A549 (cell line): ENCODE data around the gene TRO. TPM values are rescaled to one million over a fixed set of nuclear protein-coding genes. Genes with fewer than 3 reads are reported as not detected.
A peak's percentile ranks its signal among the peaks of the same experiment; 100 is the strongest.

Source experiments
- ATAC-seq, 2 experiments: fragments of 200-7000 bp in 1 of 2; fragments of >200 bp in 1 of 2; cut with Nextera tagmentation in 1 of 2; cut with Tn5 transposase in 1 of 2; 3 replicates each; pipeline versions ENCODE4 v1.8.0 to v1.9.1; 2018 to 2020; ENCODE audit warnings: mild to moderate bottlenecking in 1 of 2, moderate library complexity in 1 of 2
- CTCF ChIA-PET: fragments of 300-600 bp; sonication (Branson Sonifier 250); formaldehyde crosslinking; extraction: SDS; loops from one replicate; lab custom pipeline; 2021; ENCODE audit warnings: antibody characterized with exemption, inconsistent platforms; lab: Yijun Ruan, JAX
- POLR2A ChIA-PET: fragments of 350-600 bp; formaldehyde crosslinking; extraction: SDS; loops from one replicate; lab custom pipeline; 2021; ENCODE audit warnings: antibody characterized with exemption, inconsistent platforms; lab: Yijun Ruan, JAX
- DNase-seq, 2 experiments: peaks; one replicate each; pipeline versions ENCODE4 v3.0.0 to v3.0.0-alpha.2; 2011 to 2016; ENCODE audit warnings: low read depth in 1 of 2, low spot score in 1 of 2
- FAIRE-seq: peaks from 2 replicates; lab custom pipeline; 2011; peaks lifted over from hg19 to GRCh38; lab: Jason Lieb, UNC
- H3K27ac ChIP-seq, 2 experiments: fragments of >200 bp; sonication (Bioruptor Twin); formaldehyde crosslinking; 3 replicates each; pipeline ENCODE4 v1.5.1; 2016 to 2017
- H3K4me1 ChIP-seq: fragments of >200 bp; sonication (Bioruptor Twin); formaldehyde crosslinking; 3 replicates; pipeline ENCODE4 v1.6.1; 2016
- H3K4me2 ChIP-seq: fragments of >200 bp; sonication (Bioruptor Twin); formaldehyde crosslinking; 3 replicates; pipeline ENCODE4 v1.6.1; 2016
- H3K4me3 ChIP-seq: fragments of >200 bp; sonication (Bioruptor Twin); formaldehyde crosslinking; 3 replicates; pipeline ENCODE4 v1.5.1; 2016
- H3K9me3 ChIP-seq: fragments of >200 bp; sonication (Bioruptor Twin); formaldehyde crosslinking; 3 replicates; pipeline ENCODE4 v1.6.1; 2016
- BCL3 ChIP-seq: fragments of >200 bp; sonication (Bioruptor Twin); formaldehyde crosslinking; IDR thresholded peaks from 3 replicates; pipeline ENCODE4 v1.6.1; 2016
- CEBPB ChIP-seq, 2 experiments: fragments of >200 bp in 1 of 2; sonication (Bioruptor Twin) in 1 of 2; formaldehyde crosslinking in 1 of 2; IDR thresholded peaks; 2 replicates each; pipeline ENCODE4 v1.6.1; 2012 to 2016
- CTCF ChIP-seq: fragments of >200 bp; sonication (Bioruptor Twin); formaldehyde crosslinking; IDR thresholded peaks from 3 replicates; pipeline ENCODE4 v1.5.1; 2016
- FOSL2 ChIP-seq, 2 experiments: fragments of 450-650 bp in 1 of 2; fragments of >200 bp in 1 of 2; sonication (Bioruptor Twin) in 1 of 2; formaldehyde crosslinking; IDR thresholded peaks; 2 replicates each; pipeline versions ENCODE4 v1.5.0 to v1.6.1; 2016 to 2020; ENCODE audit warnings: mild to moderate bottlenecking in 1 of 2, moderate library complexity in 1 of 2
- HES2 ChIP-seq: fragments of >200 bp; sonication (Bioruptor Twin); formaldehyde crosslinking; IDR thresholded peaks from 2 replicates; pipeline ENCODE4 v1.6.1; 2016
- JUN ChIP-seq, 2 experiments: fragments of >200 bp; sonication (Bioruptor Twin); formaldehyde crosslinking; IDR thresholded peaks; 2 replicates in 1 of 2; 3 replicates in 1 of 2; pipeline ENCODE4 v1.6.1; 2016 to 2017
- JUNB ChIP-seq: fragments of >200 bp; sonication (Bioruptor Twin); formaldehyde crosslinking; IDR thresholded peaks from 2 replicates; pipeline ENCODE4 v1.6.1; 2016
- MYC ChIP-seq: IDR thresholded peaks from 2 replicates; pipeline ENCODE4 v1.6.1; 2012; ENCODE audit warnings: mild to moderate bottlenecking, inconsistent platforms, low read length, improper control_type of control experiment, borderline replicate concordance
- POLR2A ChIP-seq: IDR thresholded peaks from 2 replicates; pipeline ENCODE4 v1.6.1; 2012; ENCODE audit warnings: mild to moderate bottlenecking, low read length
- RNF2 ChIP-seq: fragments of 200-600 bp; sonication (generic); IDR thresholded peaks from 2 replicates; pipeline ENCODE4 v1.6.1; 2016; ENCODE audit warnings: low read depth, mild to moderate bottlenecking, antibody characterized with exemption, moderate library complexity, borderline replicate concordance
- TP53 ChIP-seq: fragments of 250-450 bp; sonication (Bioruptor Pico); IDR thresholded peaks from 2 replicates; pipeline ENCODE4 v1.5.0; 2021; ENCODE audit warnings: mild to moderate bottlenecking, moderate library complexity
- ZC3H11A ChIP-seq: fragments of 450-650 bp; IDR thresholded peaks from 2 replicates; pipeline ENCODE4 v1.6.1; 2014; ENCODE audit warnings: antibody characterized with exemption, mild to moderate bottlenecking
- ZFP36 ChIP-seq: fragments of 450-650 bp; IDR thresholded peaks from 2 replicates; pipeline ENCODE4 v1.6.1; 2014; ENCODE audit warnings: borderline replicate concordance; ENCODE audit not compliant: partially characterized antibody
- ZSCAN20 ChIP-seq: fragments of 250-450 bp; sonication (Bioruptor Pico); IDR thresholded peaks from 2 replicates; pipeline ENCODE4 v1.8.0; 2022; ENCODE audit warnings: mild to moderate bottlenecking, moderate library complexity
- polyA plus RNA-seq, 4 experiments: library from polyadenylated mRNA; depleted of rRNA in 3 of 4; stranded (reverse); fragments of >200 nt; fragmentation: RNase III in 1 of 4; extraction: RNeasy Plus Mini Kit Qiagen cat#74134 plus additional on column Dnase treatment in 1 of 4; gene quantifications; 2 replicates in 3 of 4; 3 replicates in 1 of 4; pipeline ENCODE4 v1.2.3, GENCODE V29; 2011 to 2017
- TF ChIP-seq, protein P1 (sequence below): IDR thresholded peaks from 2 replicates; pipeline ENCODE4 v1.6.1; 2012
- TF ChIP-seq, protein P2 (sequence below): fragments of 200-600 bp; sonication (generic); IDR thresholded peaks from 2 replicates; pipeline ENCODE4 v1.6.1; 2016; ENCODE audit warnings: antibody characterized with exemption, mild to moderate bottlenecking, moderate library complexity
- TF ChIP-seq, protein P3 (sequence below): IDR thresholded peaks from 2 replicates; pipeline ENCODE4 v1.6.1; 2012
- TF ChIP-seq, protein P4 (sequence below): fragments of 450-650 bp; IDR thresholded peaks from 2 replicates; pipeline ENCODE4 v1.6.1; 2014; ENCODE audit warnings: antibody characterized with exemption

TRO gene
- polyA plus RNA-seq, 2 of the 4 experiments (the other 2 are of a cell fraction), result 1.4 TPM

DNA sequence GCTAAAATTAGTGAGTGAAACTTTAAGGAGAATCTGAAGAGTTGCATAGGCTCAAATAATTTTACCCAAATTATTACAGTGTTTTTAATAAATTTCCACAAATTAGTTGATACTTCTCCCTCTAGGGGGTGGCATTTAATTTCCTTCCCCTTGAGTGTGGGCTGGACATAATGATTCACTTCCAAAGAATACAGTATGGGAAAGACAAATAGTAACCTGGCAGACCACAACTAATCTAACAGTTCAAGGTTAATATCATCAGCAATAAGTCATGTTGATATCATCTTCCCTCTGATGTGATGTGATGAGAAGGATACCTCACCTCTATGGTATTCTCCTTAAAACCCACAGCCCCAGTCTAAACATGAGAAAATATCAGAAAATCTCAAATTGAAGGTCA, 57.8 kb downstream of the TRO start:
- TF ChIP-seq ZSCAN20 (CRISPR knock-in tag) (no peak), JUNB (peak; percentile 14; the same call in 1 of the 2 replicates), FOSL2 (IDR thresholded peaks at IDR 0.05) (no peak), FOSL2 (CRISPR knock-in tag; IDR thresholded peaks at IDR 0.05) (peak; percentile 13; the same call in 1 of the 2 replicates)
- TF ChIP-seq, all 56 proteins: peak for 2
- Histone ChIP-seq H3K4me2 (no peak overlapping the region), H3K4me1 (no peaks in the 10 kb centered on the region), H3K27ac (no peak overlapping the region), H3K9me3 (no peaks in the 10 kb centered on the region), H3K4me3 (no peak overlapping the region)
- ChIA-PET CTCF (no interaction called here), POLR2A (no interaction called here)
- ATAC-seq (peak in 1 of 2 experiments; percentile 29; a peak in 1 of 6 replicates), FAIRE-seq (no peak), DNase-seq (peak in 1 of 2 experiments; percentile 24)

DNA sequence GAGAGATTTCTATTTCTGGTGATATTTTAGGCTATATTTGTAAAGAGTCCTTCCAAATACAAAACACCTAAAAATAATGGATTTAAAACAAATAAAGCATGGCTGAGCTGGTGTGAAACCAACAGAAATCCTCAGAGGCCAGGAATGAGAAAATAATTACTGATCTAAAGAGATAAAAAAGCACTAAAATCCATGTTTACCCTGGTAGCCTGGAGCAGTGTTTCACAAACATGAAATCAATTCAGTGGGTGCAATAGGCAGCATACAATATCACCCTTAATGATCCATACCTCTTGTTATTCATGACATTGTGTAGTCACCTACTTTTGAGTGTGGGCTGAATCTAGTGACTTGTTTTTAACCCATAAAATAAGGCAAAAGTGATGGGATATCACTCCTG, 58.8 kb downstream of the TRO start:
- H3K4me3 ChIP-seq, result no peak overlapping the region
- no peak for FAIRE-seq
- H3K4me1 ChIP-seq, result no peaks in the 10 kb centered on the region
- H3K9me3 ChIP-seq, result no peaks in the 10 kb centered on the region
- DNase-seq, result no peak
- ChIA-PET POLR2A (no interaction called here), CTCF (no interaction called here)
- no peak overlapping the region for H3K27ac ChIP-seq
- TF ChIP-seq, protein P1, sequence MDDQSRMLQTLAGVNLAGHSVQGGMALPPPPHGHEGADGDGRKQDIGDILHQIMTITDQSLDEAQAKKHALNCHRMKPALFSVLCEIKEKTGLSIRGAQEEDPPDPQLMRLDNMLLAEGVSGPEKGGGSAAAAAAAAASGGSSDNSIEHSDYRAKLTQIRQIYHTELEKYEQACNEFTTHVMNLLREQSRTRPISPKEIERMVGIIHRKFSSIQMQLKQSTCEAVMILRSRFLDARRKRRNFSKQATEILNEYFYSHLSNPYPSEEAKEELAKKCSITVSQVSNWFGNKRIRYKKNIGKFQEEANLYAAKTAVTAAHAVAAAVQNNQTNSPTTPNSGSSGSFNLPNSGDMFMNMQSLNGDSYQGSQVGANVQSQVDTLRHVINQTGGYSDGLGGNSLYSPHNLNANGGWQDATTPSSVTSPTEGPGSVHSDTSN, result no peak
- TF ChIP-seq CEBPB (IDR thresholded peaks at IDR 0.05) (no peak), ZC3H11A (no peak), CTCF (no peak), TP53 (CRISPR knock-in tag) (no peak), JUN (IDR thresholded peaks at IDR 0.05) (no peak), POLR2A (no peak), BCL3 (no peak), ZFP36 (no peak), RNF2 (no peak), MYC (no peak), HES2 (no peak)
- TF ChIP-seq, protein P2, sequence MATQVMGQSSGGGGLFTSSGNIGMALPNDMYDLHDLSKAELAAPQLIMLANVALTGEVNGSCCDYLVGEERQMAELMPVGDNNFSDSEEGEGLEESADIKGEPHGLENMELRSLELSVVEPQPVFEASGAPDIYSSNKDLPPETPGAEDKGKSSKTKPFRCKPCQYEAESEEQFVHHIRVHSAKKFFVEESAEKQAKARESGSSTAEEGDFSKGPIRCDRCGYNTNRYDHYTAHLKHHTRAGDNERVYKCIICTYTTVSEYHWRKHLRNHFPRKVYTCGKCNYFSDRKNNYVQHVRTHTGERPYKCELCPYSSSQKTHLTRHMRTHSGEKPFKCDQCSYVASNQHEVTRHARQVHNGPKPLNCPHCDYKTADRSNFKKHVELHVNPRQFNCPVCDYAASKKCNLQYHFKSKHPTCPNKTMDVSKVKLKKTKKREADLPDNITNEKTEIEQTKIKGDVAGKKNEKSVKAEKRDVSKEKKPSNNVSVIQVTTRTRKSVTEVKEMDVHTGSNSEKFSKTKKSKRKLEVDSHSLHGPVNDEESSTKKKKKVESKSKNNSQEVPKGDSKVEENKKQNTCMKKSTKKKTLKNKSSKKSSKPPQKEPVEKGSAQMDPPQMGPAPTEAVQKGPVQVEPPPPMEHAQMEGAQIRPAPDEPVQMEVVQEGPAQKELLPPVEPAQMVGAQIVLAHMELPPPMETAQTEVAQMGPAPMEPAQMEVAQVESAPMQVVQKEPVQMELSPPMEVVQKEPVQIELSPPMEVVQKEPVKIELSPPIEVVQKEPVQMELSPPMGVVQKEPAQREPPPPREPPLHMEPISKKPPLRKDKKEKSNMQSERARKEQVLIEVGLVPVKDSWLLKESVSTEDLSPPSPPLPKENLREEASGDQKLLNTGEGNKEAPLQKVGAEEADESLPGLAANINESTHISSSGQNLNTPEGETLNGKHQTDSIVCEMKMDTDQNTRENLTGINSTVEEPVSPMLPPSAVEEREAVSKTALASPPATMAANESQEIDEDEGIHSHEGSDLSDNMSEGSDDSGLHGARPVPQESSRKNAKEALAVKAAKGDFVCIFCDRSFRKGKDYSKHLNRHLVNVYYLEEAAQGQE, result no peak
- TF ChIP-seq, protein P3, sequence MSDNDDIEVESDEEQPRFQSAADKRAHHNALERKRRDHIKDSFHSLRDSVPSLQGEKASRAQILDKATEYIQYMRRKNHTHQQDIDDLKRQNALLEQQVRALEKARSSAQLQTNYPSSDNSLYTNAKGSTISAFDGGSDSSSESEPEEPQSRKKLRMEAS, result no peak
- TF ChIP-seq, protein P4, sequence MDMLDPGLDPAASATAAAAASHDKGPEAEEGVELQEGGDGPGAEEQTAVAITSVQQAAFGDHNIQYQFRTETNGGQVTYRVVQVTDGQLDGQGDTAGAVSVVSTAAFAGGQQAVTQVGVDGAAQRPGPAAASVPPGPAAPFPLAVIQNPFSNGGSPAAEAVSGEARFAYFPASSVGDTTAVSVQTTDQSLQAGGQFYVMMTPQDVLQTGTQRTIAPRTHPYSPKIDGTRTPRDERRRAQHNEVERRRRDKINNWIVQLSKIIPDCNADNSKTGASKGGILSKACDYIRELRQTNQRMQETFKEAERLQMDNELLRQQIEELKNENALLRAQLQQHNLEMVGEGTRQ, result no peak
- H3K4me2 ChIP-seq, result no peak overlapping the region
- no peak for ATAC-seq
